Measurements from ENCODE around the gene GALR2.
"Not testable (repeated sequence)": the region's sequence is repeated elsewhere in the genome, so short reads cannot be mapped to it uniquely, and the experiment has no call there.

Gene GALR2

GRCh38 chr17:76074390-76075363, at the start of gene GALR2:
Gene GALR2 (plus strand): TSS chr17:76074781. CDS start chr17:76074884, 103 bp downstream.
- no peak for DNase-seq (ENCODE audit: low read depth)

GRCh38 chr17:76025294-76025693, 49.3 kb upstream of the GALR2 start:
- no peak for DNase-seq (ENCODE audit: low read depth)

GRCh38 chr17:76026714-76027158, 47.8 kb upstream of the GALR2 start:
- no peak for DNase-seq (ENCODE audit: low read depth)

- DNase-seq (ENCODE audit: low read depth) = no peak
Observed at GRCh38 chr17:76027159-76027839, 47.3 kb upstream of the GALR2 start, which contains the start of gene EVPL. Gene EVPL (minus strand): TSS chr17:76027306. CDS start chr17:76027198, 108 bp downstream.

- no peak for DNase-seq (ENCODE audit: low read depth)
Observed at GRCh38 chr17:76032073-76032779, 42.4 kb upstream of the GALR2 start.

GRCh38 chr17:76032780-76033108, 41.8 kb upstream of the GALR2 start:
- DNase-seq (ENCODE audit: low read depth) = no peak

- no peak for DNase-seq (ENCODE audit: low read depth)
Observed at GRCh38 chr17:76033139-76033538, 41.4 kb upstream of the GALR2 start.

- no peak for DNase-seq (ENCODE audit: low read depth)
Observed at GRCh38 chr17:76034428-76035350, 39.9 kb upstream of the GALR2 start.

- no peak for DNase-seq (ENCODE audit: low read depth)
Observed at GRCh38 chr17:76036497-76037261, 37.9 kb upstream of the GALR2 start.

- DNase-seq (ENCODE audit: low read depth) = no peak
Observed at GRCh38 chr17:76038050-76038449, 36.5 kb upstream of the GALR2 start.

- DNase-seq (ENCODE audit: low read depth) = no peak
Observed at GRCh38 chr17:76039121-76039520, 35.5 kb upstream of the GALR2 start.

- no peak for DNase-seq (ENCODE audit: low read depth)
Observed at GRCh38 chr17:76040376-76040775, 34.2 kb upstream of the GALR2 start.

- not testable (repeated sequence) for DNase-seq (ENCODE audit: low read depth)
Observed at GRCh38 chr17:76042868-76043267, 31.7 kb upstream of the GALR2 start.

- not testable (repeated sequence) for DNase-seq (ENCODE audit: low read depth)
Observed at GRCh38 chr17:76044475-76045007, 30.0 kb upstream of the GALR2 start.

GRCh38 chr17:76046064-76046463, 28.5 kb upstream of the GALR2 start:
- DNase-seq (ENCODE audit: low read depth) = no peak

- DNase-seq (ENCODE audit: low read depth) = no peak
Observed at GRCh38 chr17:76048025-76048605, 26.5 kb upstream of the GALR2 start.

- peak; percentile 90 for DNase-seq (ENCODE audit: low read depth)
Observed at GRCh38 chr17:76048711-76049110, 25.9 kb upstream of the GALR2 start.

- no peak for DNase-seq (ENCODE audit: low read depth)
Observed at GRCh38 chr17:76049239-76049638, 25.3 kb upstream of the GALR2 start.

- no peak for DNase-seq (ENCODE audit: low read depth)
Observed at GRCh38 chr17:76049836-76050537, 24.6 kb upstream of the GALR2 start.

Measured in ELR (cell line).